Measurements from ENCODE around the gene ABRACL.

- TF ChIP-seq, protein P1, sequence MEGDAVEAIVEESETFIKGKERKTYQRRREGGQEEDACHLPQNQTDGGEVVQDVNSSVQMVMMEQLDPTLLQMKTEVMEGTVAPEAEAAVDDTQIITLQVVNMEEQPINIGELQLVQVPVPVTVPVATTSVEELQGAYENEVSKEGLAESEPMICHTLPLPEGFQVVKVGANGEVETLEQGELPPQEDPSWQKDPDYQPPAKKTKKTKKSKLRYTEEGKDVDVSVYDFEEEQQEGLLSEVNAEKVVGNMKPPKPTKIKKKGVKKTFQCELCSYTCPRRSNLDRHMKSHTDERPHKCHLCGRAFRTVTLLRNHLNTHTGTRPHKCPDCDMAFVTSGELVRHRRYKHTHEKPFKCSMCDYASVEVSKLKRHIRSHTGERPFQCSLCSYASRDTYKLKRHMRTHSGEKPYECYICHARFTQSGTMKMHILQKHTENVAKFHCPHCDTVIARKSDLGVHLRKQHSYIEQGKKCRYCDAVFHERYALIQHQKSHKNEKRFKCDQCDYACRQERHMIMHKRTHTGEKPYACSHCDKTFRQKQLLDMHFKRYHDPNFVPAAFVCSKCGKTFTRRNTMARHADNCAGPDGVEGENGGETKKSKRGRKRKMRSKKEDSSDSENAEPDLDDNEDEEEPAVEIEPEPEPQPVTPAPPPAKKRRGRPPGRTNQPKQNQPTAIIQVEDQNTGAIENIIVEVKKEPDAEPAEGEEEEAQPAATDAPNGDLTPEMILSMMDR (IDR thresholded peaks at IDR 0.05) = no peak
- no peak for TF ChIP-seq POLR2A (IDR thresholded peaks at IDR 0.05)
Observed at GRCh38 chr6:139008117-139008516, 20.4 kb upstream of the ABRACL start.
